Cardiac fibroblast (primary cell): ENCODE measurements around the gene RGPD8.

Source experiments
- DNase-seq, 2 donors: peaks; one replicate each; pipeline versions ENCODE4 v3.0.0 to v3.0.0-alpha.2; 2010; ENCODE audit warnings: low read depth in 2 of 2
- H3K4me3 ChIP-seq, 2 donors: replicated peaks in 1 of 2; 1 replicate in 1 of 2; 2 replicates in 1 of 2; pipeline ENCODE4 v1.5.1; 2011; ENCODE audit warnings: low read depth in 2 of 2, low read length in 2 of 2, mild to moderate bottlenecking in 2 of 2, moderate library complexity in 1 of 2
- TF ChIP-seq, protein P1 (sequence below): IDR thresholded peaks from one replicate; pipeline ENCODE4 v1.5.1; 2011; ENCODE audit warnings: low read depth, mild to moderate bottlenecking, low read length, inconsistent platforms

Gene RGPD8

GRCh38 chr2:112332123-112332696, 101.2 kb downstream of the RGPD8 start:
- DNase-seq = no peak
- H3K4me3 ChIP-seq = no peak overlapping the region
- TF ChIP-seq, protein P1, sequence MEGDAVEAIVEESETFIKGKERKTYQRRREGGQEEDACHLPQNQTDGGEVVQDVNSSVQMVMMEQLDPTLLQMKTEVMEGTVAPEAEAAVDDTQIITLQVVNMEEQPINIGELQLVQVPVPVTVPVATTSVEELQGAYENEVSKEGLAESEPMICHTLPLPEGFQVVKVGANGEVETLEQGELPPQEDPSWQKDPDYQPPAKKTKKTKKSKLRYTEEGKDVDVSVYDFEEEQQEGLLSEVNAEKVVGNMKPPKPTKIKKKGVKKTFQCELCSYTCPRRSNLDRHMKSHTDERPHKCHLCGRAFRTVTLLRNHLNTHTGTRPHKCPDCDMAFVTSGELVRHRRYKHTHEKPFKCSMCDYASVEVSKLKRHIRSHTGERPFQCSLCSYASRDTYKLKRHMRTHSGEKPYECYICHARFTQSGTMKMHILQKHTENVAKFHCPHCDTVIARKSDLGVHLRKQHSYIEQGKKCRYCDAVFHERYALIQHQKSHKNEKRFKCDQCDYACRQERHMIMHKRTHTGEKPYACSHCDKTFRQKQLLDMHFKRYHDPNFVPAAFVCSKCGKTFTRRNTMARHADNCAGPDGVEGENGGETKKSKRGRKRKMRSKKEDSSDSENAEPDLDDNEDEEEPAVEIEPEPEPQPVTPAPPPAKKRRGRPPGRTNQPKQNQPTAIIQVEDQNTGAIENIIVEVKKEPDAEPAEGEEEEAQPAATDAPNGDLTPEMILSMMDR = no peak

- no peak overlapping the region for H3K4me3 ChIP-seq
- TF ChIP-seq, protein P1 = no peak
- no peak for DNase-seq
These were observed 110.5 kb downstream of the RGPD8 start for GRCh38 chr2:112322919-112323318.

- H3K4me3 ChIP-seq = no peak overlapping the region
- DNase-seq = peak; percentile 32 to 85
- TF ChIP-seq, protein P1 = no peak
These were observed 111.8 kb downstream of the RGPD8 start for GRCh38 chr2:112321375-112322320.
